ENCODE results near the gene IL21R.

GRCh38 chr16:27359051-27359450 is 42.9 kb upstream of the IL21R start:
- TF ChIP-seq POLR2A (IDR thresholded peaks at IDR 0.05) (no peak), CTCF (IDR thresholded peaks at IDR 0.05) (no peak), POLR2AphosphoS5 (IDR thresholded peaks at IDR 0.05; ENCODE audit: insufficient read depth in 1 of 2, low read depth in 1 of 2) (no peak)

All from vagina (tissue), 2 donors.